Measurements from ENCODE around the gene PTMA.
"Not testable (repeated sequence)": the region's sequence is repeated elsewhere in the genome, so short reads cannot be mapped to it uniquely, and the experiment has no call there.

The PTMA gene

DNA sequence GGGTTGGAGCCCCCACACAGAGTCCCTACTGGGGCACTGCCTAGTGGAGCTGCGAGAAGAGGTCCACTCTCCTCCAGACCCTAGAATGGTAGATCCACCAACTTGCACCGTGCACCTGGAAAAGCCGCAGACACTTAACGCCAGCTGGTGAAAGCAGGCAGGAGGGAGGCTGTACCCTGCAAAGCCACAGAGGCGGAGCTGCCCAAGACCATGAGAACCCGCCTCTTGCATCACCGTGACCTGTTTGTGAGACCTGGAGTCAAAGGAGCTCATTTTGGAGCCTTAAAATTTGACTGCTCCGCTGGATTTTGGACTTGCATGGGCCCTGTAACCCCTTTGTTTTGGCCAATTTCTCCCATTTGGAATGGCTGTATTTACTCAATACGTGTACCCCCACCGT lies 40.7 kb downstream of the PTMA start:
- in situ Hi-C loops (cut with HindIII; ENCODE audit: low sequenced_read_pairs) = not testable (repeated sequence)

DNA sequence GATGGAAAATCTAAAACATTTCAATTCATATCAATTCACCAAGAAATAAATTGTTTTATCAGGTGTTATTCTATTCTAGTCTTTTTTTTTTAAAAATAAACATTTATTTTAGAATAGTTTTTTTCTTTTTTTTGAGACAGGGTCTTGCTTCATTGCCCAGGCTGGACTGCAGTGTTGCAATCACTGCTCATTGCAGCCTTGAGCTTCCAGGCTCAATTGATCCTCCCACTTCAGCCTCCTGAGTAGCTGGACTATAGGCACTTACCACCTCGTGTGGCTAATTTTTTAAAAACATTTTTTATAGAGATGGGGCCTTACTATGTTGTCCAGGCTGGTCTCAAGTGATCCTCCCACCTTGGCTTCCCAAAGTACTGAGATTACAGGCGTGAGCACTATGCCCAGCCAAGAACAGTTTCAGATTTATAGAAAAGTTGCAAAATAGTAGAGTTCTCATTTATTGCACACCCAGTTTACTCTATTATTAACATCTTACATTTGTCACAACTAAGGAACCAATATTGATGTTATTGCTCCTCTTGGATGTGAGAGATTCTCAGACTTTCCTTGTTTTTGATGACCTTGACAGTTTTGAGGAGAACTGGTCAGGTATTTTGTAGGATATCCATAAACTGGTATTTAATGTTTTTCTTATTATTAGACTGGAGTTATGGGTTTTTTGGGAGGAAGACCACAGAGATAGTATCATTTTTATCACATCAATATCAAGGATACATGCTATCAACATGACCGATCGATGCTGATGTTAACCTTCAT lies 42.9 kb downstream of the PTMA start:
- in situ Hi-C loops (cut with HindIII; ENCODE audit: low sequenced_read_pairs) = no loop called here

DNA sequence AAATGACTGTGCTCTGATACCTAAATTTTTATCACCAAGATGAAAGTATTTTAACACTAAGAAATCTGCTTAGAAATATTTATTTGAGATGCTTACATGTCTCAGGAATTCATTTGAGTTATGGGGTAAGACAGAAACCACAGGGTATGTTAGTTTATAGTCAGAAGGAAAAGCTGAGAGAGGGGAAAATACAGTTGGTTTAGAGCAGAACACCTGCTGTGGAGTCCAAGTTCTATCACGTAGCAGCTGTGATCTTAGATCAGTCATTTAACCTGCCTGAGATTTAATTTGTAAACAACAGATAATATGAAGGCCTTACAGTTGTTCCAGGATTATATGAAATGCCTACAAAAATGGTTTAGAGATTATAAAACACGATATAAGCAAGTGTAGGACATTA lies 43.7 kb downstream of the PTMA start:
- in situ Hi-C loops (cut with HindIII; ENCODE audit: low sequenced_read_pairs) = no loop called here

DNA sequence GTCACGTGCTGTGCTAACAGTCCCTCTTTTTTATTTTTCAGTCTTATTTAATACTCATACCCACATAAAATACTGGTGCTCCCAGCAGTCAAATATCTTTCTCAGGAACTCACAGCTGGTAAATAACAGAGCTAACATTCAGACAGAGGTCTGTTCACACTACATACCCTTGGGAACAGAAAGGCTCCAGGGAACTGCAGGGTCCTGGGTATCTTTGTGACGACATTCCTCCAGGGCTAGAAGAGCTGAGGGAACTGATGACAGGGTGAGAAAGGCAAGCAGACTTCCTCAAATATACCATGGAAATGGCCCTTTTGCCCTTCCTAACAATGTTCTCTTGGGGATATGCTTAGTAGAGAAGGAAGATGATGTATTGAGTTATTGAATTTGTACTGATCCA lies 53.4 kb downstream of the PTMA start:
- in situ Hi-C loops (cut with HindIII; ENCODE audit: low sequenced_read_pairs) = no loop called here
